C4-2B (cell line): Measurements from ENCODE around the gene GAK.

Source experiments
- ZFX ChIP-seq: fragments of 450-650 bp; IDR thresholded peaks from 2 replicates; pipeline ENCODE4 v1.6.1; 2017
- TF ChIP-seq, protein P1 (sequence below): fragments of 450-650 bp; conservative IDR thresholded peaks from 2 replicates; pipeline ENCODE4 v1.5.1; 2017; ENCODE audit warnings: mild to moderate bottlenecking

GRCh38 chr4:931960-932712 lies at the start of gene GAK, which contains the start of gene TMEM175:
- TF ChIP-seq, protein P1, sequence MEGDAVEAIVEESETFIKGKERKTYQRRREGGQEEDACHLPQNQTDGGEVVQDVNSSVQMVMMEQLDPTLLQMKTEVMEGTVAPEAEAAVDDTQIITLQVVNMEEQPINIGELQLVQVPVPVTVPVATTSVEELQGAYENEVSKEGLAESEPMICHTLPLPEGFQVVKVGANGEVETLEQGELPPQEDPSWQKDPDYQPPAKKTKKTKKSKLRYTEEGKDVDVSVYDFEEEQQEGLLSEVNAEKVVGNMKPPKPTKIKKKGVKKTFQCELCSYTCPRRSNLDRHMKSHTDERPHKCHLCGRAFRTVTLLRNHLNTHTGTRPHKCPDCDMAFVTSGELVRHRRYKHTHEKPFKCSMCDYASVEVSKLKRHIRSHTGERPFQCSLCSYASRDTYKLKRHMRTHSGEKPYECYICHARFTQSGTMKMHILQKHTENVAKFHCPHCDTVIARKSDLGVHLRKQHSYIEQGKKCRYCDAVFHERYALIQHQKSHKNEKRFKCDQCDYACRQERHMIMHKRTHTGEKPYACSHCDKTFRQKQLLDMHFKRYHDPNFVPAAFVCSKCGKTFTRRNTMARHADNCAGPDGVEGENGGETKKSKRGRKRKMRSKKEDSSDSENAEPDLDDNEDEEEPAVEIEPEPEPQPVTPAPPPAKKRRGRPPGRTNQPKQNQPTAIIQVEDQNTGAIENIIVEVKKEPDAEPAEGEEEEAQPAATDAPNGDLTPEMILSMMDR: no peak
- peak; percentile 43; the same call in 1 of the 2 replicates for TF ChIP-seq ZFX
